Keratinocyte (primary cell): Measurements from ENCODE around the gene RNU6-8. TPM values are rescaled to one million over a fixed set of nuclear protein-coding genes. Genes with fewer than 3 reads are reported as not detected.

ENCODE experiments used
- DNase-seq: peaks from one replicate; pipeline ENCODE4 v3.0.0-alpha.2; 2011; ENCODE audit warnings: low read depth, missing footprints, low spot score
- FAIRE-seq: peaks from 2 replicates; lab custom pipeline; 2011; peaks lifted over from hg19 to GRCh38; lab: Jason Lieb, UNC
- H2AFZ ChIP-seq: 2 replicates; pipeline ENCODE4 v1.6.0; 2012; ENCODE audit warnings: low read length, control low read depth, inconsistent platforms; ENCODE audit not compliant: control insufficient read depth
- H3K27ac ChIP-seq: 2 replicates; pipeline ENCODE4 v1.5.1; 2011; ENCODE audit warnings: low read length; ENCODE audit not compliant: control insufficient read depth, insufficient read depth
- H3K27me3 ChIP-seq: 3 replicates; pipeline ENCODE4 v1.6.0; 2011; ENCODE audit warnings: low read length; ENCODE audit not compliant: control insufficient read depth, insufficient read depth; ENCODE audit errors: extremely low read depth
- H3K36me3 ChIP-seq, 2 experiments: 2 replicates in 1 of 2; 3 replicates in 1 of 2; pipeline ENCODE4 v1.5.1; 2011; ENCODE audit warnings: low read length in 2 of 2, mild to moderate bottlenecking in 1 of 2; ENCODE audit not compliant: control insufficient read depth in 2 of 2, insufficient read depth in 2 of 2; ENCODE audit errors: extremely low read depth in 1 of 2
- H3K4me1 ChIP-seq: 3 replicates; pipeline ENCODE4 v1.5.1; 2011; ENCODE audit warnings: low read length; ENCODE audit not compliant: control insufficient read depth, insufficient read depth; ENCODE audit errors: extremely low read depth
- H3K4me2 ChIP-seq: 3 replicates; pipeline ENCODE4 v1.6.0; 2011; ENCODE audit warnings: low read depth, low read length; ENCODE audit not compliant: control insufficient read depth, insufficient read depth; ENCODE audit errors: extremely low read depth
- H3K4me3 ChIP-seq, 3 experiments: fragments of 200-600 bp in 1 of 3; sonication (generic) in 1 of 3; 2 replicates in 2 of 3; 3 replicates in 1 of 3; pipeline ENCODE4 v1.5.1; 2011 to 2016; ENCODE audit warnings: low read length in 3 of 3, mild to moderate bottlenecking in 3 of 3, control low read depth in 2 of 3, inconsistent platforms in 1 of 3, low read depth in 1 of 3, mixed read lengths in 1 of 3, mixed run types in 1 of 3, moderate library complexity in 1 of 3; ENCODE audit not compliant: control insufficient read depth in 2 of 3, insufficient read depth in 2 of 3; ENCODE audit errors: extremely low read depth in 1 of 3
- H3K79me2 ChIP-seq: 2 replicates; pipeline ENCODE4 v1.6.0; 2012; ENCODE audit warnings: low read length; ENCODE audit not compliant: control insufficient read depth, insufficient read depth
- H3K9ac ChIP-seq: 3 replicates; pipeline ENCODE4 v1.6.0; 2011; ENCODE audit warnings: low read length; ENCODE audit not compliant: control insufficient read depth, insufficient read depth; ENCODE audit errors: extremely low read depth
- H3K9me1 ChIP-seq: 3 replicates; pipeline ENCODE4 v1.6.0; 2011; ENCODE audit warnings: low read length; ENCODE audit not compliant: control insufficient read depth, insufficient read depth; ENCODE audit errors: extremely low read depth
- H3K9me3 ChIP-seq: 2 replicates; pipeline ENCODE4 v1.5.1; 2012; ENCODE audit warnings: low read depth, low read length; ENCODE audit not compliant: control insufficient read depth
- H4K20me1 ChIP-seq: 3 replicates; pipeline ENCODE4 v1.6.0; 2011; ENCODE audit warnings: low read length; ENCODE audit not compliant: control insufficient read depth, insufficient read depth; ENCODE audit errors: extremely low read depth
- EZH2 ChIP-seq: IDR thresholded peaks from one replicate; pipeline ENCODE4 v1.6.1; 2012; ENCODE audit warnings: inconsistent platforms, mild to moderate bottlenecking, low read length, moderate library complexity
- dilution Hi-C: fragments of 300-500 bp; cut with MboI; formaldehyde crosslinking; loops from one replicate; pipeline ENCODE4 v1.7.0; 2020; ENCODE audit warnings: low sequenced_read_pairs; ENCODE audit not compliant: extremely low pct_ligation_motif_present
- polyA plus RNA-seq, 5 experiments: library from polyadenylated mRNA; depleted of rRNA in 3 of 5; stranded (reverse) in 3 of 5; stranded (forward) in 1 of 5; unstranded in 1 of 5; fragments of >200 nt; gene quantifications; 1 replicate in 1 of 5; 2 replicates in 3 of 5; 3 replicates in 1 of 5; pipeline versions ENCODE4 v1.2.1 to v1.2.3, GENCODE V29; 2011 to 2012; ENCODE audit warnings: missing spikeins in 2 of 5, low read depth in 1 of 5, low replicate concordance in 1 of 5
- TF ChIP-seq, protein P1 (sequence below), 3 experiments: IDR thresholded peaks in 1 of 3; conservative IDR thresholded peaks in 1 of 3; optimal IDR thresholded peaks in 1 of 3; 2 replicates in 2 of 3; 3 replicates in 1 of 3; pipeline versions ENCODE3 to v1.5.1; 2011; ENCODE audit warnings: low read length in 3 of 3, mild to moderate bottlenecking in 3 of 3, moderate library complexity in 2 of 3, control low read depth in 1 of 3, inconsistent platforms in 1 of 3; ENCODE audit not compliant: insufficient read depth in 2 of 3; ENCODE audit errors: extremely low read depth in 1 of 3

RNU6-8 gene
- polyA plus RNA-seq, 1 donor (not counting 4 experiments of a cell fraction or from before 2014, with no cell fraction given): not detected

DNA sequence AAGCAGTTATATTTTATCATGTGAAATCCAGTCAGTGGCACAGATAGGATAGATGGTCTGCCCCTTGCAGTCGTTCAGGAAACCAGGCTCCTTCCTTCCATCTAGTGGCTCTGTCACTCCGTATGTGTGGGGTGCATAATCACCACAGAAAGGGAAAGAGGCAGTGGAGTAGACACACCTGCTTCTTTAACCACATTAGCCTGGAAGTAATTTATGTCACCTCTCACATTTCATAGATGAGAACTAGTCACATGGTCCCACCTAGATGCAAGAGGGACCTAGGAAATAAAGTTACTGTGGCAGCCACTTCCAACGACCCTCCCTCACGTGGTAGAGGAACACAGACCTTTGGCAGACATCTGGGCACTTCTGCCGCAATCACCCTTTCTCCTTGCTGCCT, 14.2 kb upstream of the RNU6-8 start:
- no peak overlapping the region for H3K4me2 ChIP-seq
- no peaks in the 10 kb centered on the region for H3K79me2 ChIP-seq
- no peaks in the 10 kb centered on the region for H3K9me1 ChIP-seq
- no peak overlapping the region for H3K9ac ChIP-seq
- no peaks in the 10 kb centered on the region for H3K9me3 ChIP-seq
- TF ChIP-seq, protein P1, sequence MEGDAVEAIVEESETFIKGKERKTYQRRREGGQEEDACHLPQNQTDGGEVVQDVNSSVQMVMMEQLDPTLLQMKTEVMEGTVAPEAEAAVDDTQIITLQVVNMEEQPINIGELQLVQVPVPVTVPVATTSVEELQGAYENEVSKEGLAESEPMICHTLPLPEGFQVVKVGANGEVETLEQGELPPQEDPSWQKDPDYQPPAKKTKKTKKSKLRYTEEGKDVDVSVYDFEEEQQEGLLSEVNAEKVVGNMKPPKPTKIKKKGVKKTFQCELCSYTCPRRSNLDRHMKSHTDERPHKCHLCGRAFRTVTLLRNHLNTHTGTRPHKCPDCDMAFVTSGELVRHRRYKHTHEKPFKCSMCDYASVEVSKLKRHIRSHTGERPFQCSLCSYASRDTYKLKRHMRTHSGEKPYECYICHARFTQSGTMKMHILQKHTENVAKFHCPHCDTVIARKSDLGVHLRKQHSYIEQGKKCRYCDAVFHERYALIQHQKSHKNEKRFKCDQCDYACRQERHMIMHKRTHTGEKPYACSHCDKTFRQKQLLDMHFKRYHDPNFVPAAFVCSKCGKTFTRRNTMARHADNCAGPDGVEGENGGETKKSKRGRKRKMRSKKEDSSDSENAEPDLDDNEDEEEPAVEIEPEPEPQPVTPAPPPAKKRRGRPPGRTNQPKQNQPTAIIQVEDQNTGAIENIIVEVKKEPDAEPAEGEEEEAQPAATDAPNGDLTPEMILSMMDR (optimal IDR thresholded peaks at IDR 0.05 in 1 of 3, IDR thresholded peaks at IDR 0.05 in 1 of 3, conservative IDR thresholded peaks at IDR 0.05 in 1 of 3; ENCODE audit: extremely low read depth in 1 of 3, insufficient read depth in 2 of 3, low read length in 3 of 3): no peak
- no peak for TF ChIP-seq EZH2
- H2AFZ ChIP-seq: no peak overlapping the region
- FAIRE-seq (no peak), DNase-seq (no peak)
- no peak overlapping the region for H3K27ac ChIP-seq
- H3K36me3 ChIP-seq: no peaks in the 10 kb centered on the region
- H4K20me1 ChIP-seq: no peaks in the 10 kb centered on the region
- H3K4me1 ChIP-seq: peaks cover 10% of the 10 kb centered on the region
- H3K4me3 ChIP-seq: no peak overlapping the region
- dilution Hi-C loops: no loop called here
- H3K27me3 ChIP-seq: no peaks in the 10 kb centered on the region

DNA sequence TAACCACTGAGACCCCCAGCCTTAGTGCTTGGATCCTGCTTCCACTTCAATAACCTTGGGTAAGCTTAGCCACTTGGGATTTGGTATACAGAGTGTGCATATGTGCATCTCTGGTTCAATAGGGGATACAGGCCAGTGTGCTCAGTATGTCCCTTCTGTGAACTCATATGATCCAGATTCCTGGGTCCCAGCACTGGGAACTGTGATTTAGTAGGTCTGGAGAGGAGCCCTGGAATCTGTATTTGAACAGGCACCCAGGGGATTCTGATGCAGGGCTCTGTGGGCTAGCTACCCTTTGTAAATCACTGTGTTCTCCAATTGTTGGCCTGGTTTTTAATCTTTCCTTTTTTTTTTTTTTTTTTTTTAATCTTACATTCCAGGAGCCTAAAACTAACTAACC, 9.8 kb upstream of the RNU6-8 start:
- Histone ChIP-seq H3K4me3 (no peak overlapping the region), H3K9ac (no peak overlapping the region), H3K79me2 (no peaks in the 10 kb centered on the region), H3K36me3 (no peaks in the 10 kb centered on the region), H3K4me1 (peaks cover 10% of the 10 kb centered on the region), H4K20me1 (no peaks in the 10 kb centered on the region), H3K9me3 (no peaks in the 10 kb centered on the region), H2AFZ (no peak overlapping the region), H3K4me2 (no peak overlapping the region), H3K27ac (no peak overlapping the region), H3K27me3 (no peaks in the 10 kb centered on the region), H3K9me1 (no peaks in the 10 kb centered on the region)
- FAIRE-seq: no peak
- dilution Hi-C loops: no loop called here
- DNase-seq: no peak
- TF ChIP-seq, protein P1 (optimal IDR thresholded peaks at IDR 0.05 in 1 of 3, IDR thresholded peaks at IDR 0.05 in 1 of 3, conservative IDR thresholded peaks at IDR 0.05 in 1 of 3; ENCODE audit: extremely low read depth in 1 of 3, insufficient read depth in 2 of 3, low read length in 3 of 3): no peak
- TF ChIP-seq EZH2: no peak
